NB4 (cell line): ENCODE measurements around the gene YPEL2.

Experiments used
- CTCF ChIP-seq: IDR thresholded peaks from one replicate; pipeline ENCODE4 v1.5.1; 2012; ENCODE audit warnings: low read depth, low read length
- MAX ChIP-seq: IDR thresholded peaks from 2 replicates; pipeline ENCODE4 v1.6.1; 2011; ENCODE audit warnings: low read depth, low read length
- MYC ChIP-seq: IDR thresholded peaks from 2 replicates; pipeline ENCODE4 v1.6.1; 2011; ENCODE audit warnings: low read depth, low read length
- POLR2A ChIP-seq: IDR thresholded peaks from 2 replicates; pipeline ENCODE4 v1.6.1; 2011; ENCODE audit warnings: mild to moderate bottlenecking; ENCODE audit not compliant: insufficient read length; ENCODE audit errors: extremely low read depth

GRCh38 chr17:59417452-59417851 is 86.0 kb downstream of the YPEL2 start:
- TF ChIP-seq CTCF (no peak), MAX (no peak), POLR2A (no peak), MYC (no peak)
